T-helper 22 cell (primary cell): Measurements from ENCODE around the gene NOS1.
"Not testable (repeated sequence)": the region's sequence is repeated elsewhere in the genome, so short reads cannot be mapped to it uniquely, and the experiment has no call there.

Experiments used
- DNase-seq: peaks from one replicate; pipeline ENCODE4 v3.0.0-alpha.2; 2020; ENCODE audit warnings: low read depth

NOS1 gene

GRCh38 chr12:117262749-117263148, 98.7 kb downstream of the NOS1 start:
- DNase-seq, result no peak

GRCh38 chr12:117261247-117261646, 100.2 kb downstream of the NOS1 start:
- DNase-seq, result no peak

- no peak for DNase-seq
Measured at GRCh38 chr12:117255386-117255785, 106.0 kb downstream of the NOS1 start.

- DNase-seq, result no peak
Measured at GRCh38 chr12:117243488-117243887, 117.9 kb downstream of the NOS1 start.

GRCh38 chr12:117241697-117242096, 119.7 kb downstream of the NOS1 start:
- no peak for DNase-seq

GRCh38 chr12:117240081-117240755, 121.2 kb downstream of the NOS1 start:
- DNase-seq, result no peak

- DNase-seq, result peak; percentile 9
Measured at GRCh38 chr12:117236456-117237001, 124.9 kb downstream of the NOS1 start.

- DNase-seq, result no peak
Measured at GRCh38 chr12:117235261-117235660, 126.2 kb downstream of the NOS1 start.

- no peak for DNase-seq
Measured at GRCh38 chr12:117234441-117234840, 127.0 kb downstream of the NOS1 start.

GRCh38 chr12:117231750-117232149, 129.7 kb downstream of the NOS1 start:
- DNase-seq, result no peak

- no peak for DNase-seq
Measured at GRCh38 chr12:117228239-117228638, 133.2 kb downstream of the NOS1 start.

GRCh38 chr12:117227000-117227653, 134.3 kb downstream of the NOS1 start:
- no peak for DNase-seq

GRCh38 chr12:117226505-117226904, 134.9 kb downstream of the NOS1 start:
- no peak for DNase-seq

GRCh38 chr12:117225179-117225578, 136.2 kb downstream of the NOS1 start:
- DNase-seq, result no peak

- DNase-seq, result not testable (repeated sequence)
Measured at GRCh38 chr12:117220947-117221346, 140.5 kb downstream of the NOS1 start.

GRCh38 chr12:117218149-117218548, 143.3 kb downstream of the NOS1 start:
- DNase-seq, result no peak

- no peak for DNase-seq
Measured at GRCh38 chr12:117216686-117217085, 144.7 kb downstream of the NOS1 start.

GRCh38 chr12:117214797-117215196, 146.6 kb downstream of the NOS1 start:
- no peak for DNase-seq

- DNase-seq, result no peak
Measured at GRCh38 chr12:117213295-117213808, 148.1 kb downstream of the NOS1 start.

- no peak for DNase-seq
Measured at GRCh38 chr12:117212563-117213190, 148.7 kb downstream of the NOS1 start.

- DNase-seq, result no peak
Measured at GRCh38 chr12:117210266-117210918, 151.0 kb downstream of the NOS1 start.

GRCh38 chr12:117209626-117210025, 151.8 kb downstream of the NOS1 start:
- DNase-seq, result no peak
